Endodermal cell (in vitro differentiated cells): ENCODE data around the gene CDH4. TPM values are rescaled to one million over a fixed set of nuclear protein-coding genes. Genes with fewer than 3 reads are reported as not detected.

ENCODE experiments used
- DNase-seq: peaks from one replicate; pipeline ENCODE4 v3.0.0-alpha.2; 2017
- H3K27ac ChIP-seq: 2 replicates; pipeline ENCODE4 v1.5.1; 2013; ENCODE audit warnings: mild to moderate bottlenecking, low read depth, low read length, moderate library complexity
- H3K27me3 ChIP-seq: 2 replicates; pipeline ENCODE4 v1.6.1; 2013; ENCODE audit warnings: mild to moderate bottlenecking, low read length, moderate library complexity; ENCODE audit not compliant: insufficient read depth, control insufficient read depth, poor library complexity, severe bottlenecking
- H3K36me3 ChIP-seq: 2 replicates; pipeline ENCODE4 v1.7.0; 2013; ENCODE audit warnings: mild to moderate bottlenecking, low read length, moderate library complexity; ENCODE audit not compliant: control insufficient read depth, insufficient read depth
- H3K4me1 ChIP-seq: one replicate; pipeline ENCODE4 v1.7.0; 2013; ENCODE audit warnings: low read length; ENCODE audit not compliant: control insufficient read depth, insufficient read depth
- H3K4me3 ChIP-seq: 2 replicates; pipeline ENCODE4 v1.5.1; 2013; ENCODE audit warnings: mild to moderate bottlenecking, low read length, moderate library complexity
- H3K9ac ChIP-seq: 2 replicates; pipeline ENCODE4 v1.6.1; 2013; ENCODE audit warnings: mild to moderate bottlenecking, low read length, moderate library complexity; ENCODE audit not compliant: poor library complexity, severe bottlenecking; ENCODE audit errors: extremely low read depth
- H3K9me3 ChIP-seq: 2 replicates; pipeline ENCODE4 v1.6.1; 2013; ENCODE audit warnings: mild to moderate bottlenecking, low read length, moderate library complexity; ENCODE audit not compliant: control insufficient read depth
- H3K27ac Mint-ChIP-seq: 2 replicates; pipeline ENCODE4 v1.8.0; 2020; ENCODE audit warnings: mixed read lengths
- H3K27me3 Mint-ChIP-seq: 2 replicates; pipeline ENCODE4 v1.8.0; 2021; ENCODE audit warnings: mild to moderate bottlenecking, mixed read lengths; ENCODE audit not compliant: insufficient read depth
- H3K36me3 Mint-ChIP-seq: 2 replicates; pipeline ENCODE4 v1.8.0; 2020; ENCODE audit warnings: low read depth, mixed read lengths
- H3K4me1 Mint-ChIP-seq: 2 replicates; pipeline ENCODE4 v1.8.0; 2020; ENCODE audit warnings: mixed read lengths
- H3K4me3 Mint-ChIP-seq: 2 replicates; pipeline ENCODE4 v1.8.0; 2020; ENCODE audit warnings: mild to moderate bottlenecking, moderate library complexity, mixed read lengths
- H3K9me3 Mint-ChIP-seq: 2 replicates; pipeline ENCODE4 v1.8.0; 2020; ENCODE audit warnings: mild to moderate bottlenecking, mixed read lengths
- CTCF ChIP-seq: fragments of 200-600 bp; sonication (generic); conservative IDR thresholded peaks from 2 replicates; pipeline ENCODE4 v1.5.0; 2021; ENCODE audit warnings: antibody characterized with exemption, mild to moderate bottlenecking
- WGBS, 2 experiments: methylation state at CpG; one replicate each; pipeline versions ENCODE4 v1.1.5 to v1.1.7; 2013; ENCODE audit warnings: missing lambda C conversion rate in 2 of 2, mixed read lengths in 1 of 2; ENCODE audit not compliant: insufficient coverage in 1 of 2, insufficient read length in 1 of 2; 5-methylcytosine and 5-hydroxymethylcytosine counted together
- microRNA-seq: library from miRNA; unstranded; fragments of <30 nt; microRNA quantifications from one replicate; pipeline ENCODE4 v1.2.0, GENCODE V29; 2020; ENCODE audit warnings: borderline microRNAs expressed
- total RNA-seq, 2 donors: library from RNA; stranded (reverse); fragmentation: NEBNext Ultra II Directional in 1 of 2; extraction: Animal tissue kit (Norgen Biotek cat#: 25700) in 1 of 2; gene quantifications; 2 replicates in 1 of 2; 3 replicates in 1 of 2; pipeline ENCODE4 v1.2.1, GENCODE V29; 2021

CDH4 gene
- total RNA-seq, 2 donors from 2014 or later = 1.8 to 5.8 TPM

GRCh38 chr20:61986762-61987321 lies 734.8 kb downstream of the CDH4 start:
- Histone ChIP-seq H3K4me3 (no peak overlapping the region), H3K9ac (no peak overlapping the region), H3K27ac (no peak overlapping the region), H3K27me3 (no peaks in the 10 kb centered on the region), H3K9me3 (peaks cover 5% of the 10 kb centered on the region), H3K4me1 (no peaks in the 10 kb centered on the region), H3K36me3 (peaks cover 50% of the 10 kb centered on the region)
- Mint-ChIP-seq H3K4me3 (no peak overlapping the region), H3K27me3 (no peaks in the 10 kb centered on the region), H3K9me3 (peaks cover 16% of the 10 kb centered on the region), H3K4me1 (no peaks in the 10 kb centered on the region), H3K36me3 (peaks cover 73% of the 10 kb centered on the region), H3K27ac (no peak overlapping the region)
- no peak for DNase-seq
- 94 to 96% methylated on average over 15 to 16 of the region's 16 CpGs for WGBS, 2 experiments
- no peak for TF ChIP-seq CTCF

GRCh38 chr20:61988665-61989064 lies 736.6 kb downstream of the CDH4 start:
- H3K27ac ChIP-seq = no peak overlapping the region
- no peaks in the 10 kb centered on the region for H3K4me1 ChIP-seq
- H3K4me1 Mint-ChIP-seq = no peaks in the 10 kb centered on the region
- TF ChIP-seq CTCF = no peak
- no peak overlapping the region for H3K4me3 Mint-ChIP-seq
- H3K9me3 Mint-ChIP-seq = peaks cover 27% of the 10 kb centered on the region
- no peak for DNase-seq
- no peak overlapping the region for H3K27ac Mint-ChIP-seq
- H3K27me3 ChIP-seq = no peaks in the 10 kb centered on the region
- no peak overlapping the region for H3K9ac ChIP-seq
- H3K9me3 ChIP-seq = peaks cover 18% of the 10 kb centered on the region
- 93 to 94% methylated on average over 14 to 18 of the region's 18 CpGs for WGBS, 2 experiments
- peaks cover 83% of the 10 kb centered on the region for H3K36me3 Mint-ChIP-seq
- no peaks in the 10 kb centered on the region for H3K27me3 Mint-ChIP-seq
- no peak overlapping the region for H3K4me3 ChIP-seq
- peaks cover 68% of the 10 kb centered on the region for H3K36me3 ChIP-seq

- peaks cover 27% of the 10 kb centered on the region for H3K9me3 Mint-ChIP-seq
Observed at GRCh38 chr20:61989741-61990140, 737.7 kb downstream of the CDH4 start.

More at GRCh38 chr20:61989741-61990140, 737.7 kb downstream of the CDH4 start:
- Histone ChIP-seq H3K27ac (no peak overlapping the region), H3K9me3 (peaks cover 18% of the 10 kb centered on the region), H3K4me3 (no peak overlapping the region), H3K36me3 (peaks cover 74% of the 10 kb centered on the region), H3K9ac (no peak overlapping the region), H3K4me1 (no peaks in the 10 kb centered on the region), H3K27me3 (no peaks in the 10 kb centered on the region)
- no peak overlapping the region for H3K4me3 Mint-ChIP-seq
- peaks cover 82% of the 10 kb centered on the region for H3K36me3 Mint-ChIP-seq
- TF ChIP-seq CTCF = no peak
- 94 to 96% methylated on average over 13 to 14 of the region's 14 CpGs for WGBS, 2 experiments
- no peak for DNase-seq
- H3K4me1 Mint-ChIP-seq = no peaks in the 10 kb centered on the region
- H3K27ac Mint-ChIP-seq = no peak overlapping the region
- no peaks in the 10 kb centered on the region for H3K27me3 Mint-ChIP-seq

Small RNA genes lying within 50 kb of the gene (microRNA-seq; reads per million reads assigned to microRNA genes)
- gene MIR1257 = not detected
